GM23338 (cell line): ENCODE results near the gene FGF5. TPM values are rescaled to one million over a fixed set of nuclear protein-coding genes. Genes with fewer than 3 reads are reported as not detected.

Experiments
- ATAC-seq: fragments of 200-7000 bp; cut with Tn5 transposase; 3 replicates; pipeline ENCODE4 v1.9.1; 2020
- DNase-seq: peaks from one replicate; pipeline ENCODE4 v3.0.0-alpha.2; 2015; ENCODE audit warnings: low spot score
- H2AFZ ChIP-seq: fragments of 200-600 bp; sonication (generic); 2 replicates; pipeline ENCODE4 v1.8.0; 2016; ENCODE audit warnings: antibody characterized with exemption, mild to moderate bottlenecking, moderate library complexity
- H3F3A ChIP-seq: fragments of 200-600 bp; sonication (generic); replicated peaks from 2 replicates; pipeline ENCODE4 v1.8.0; 2017; ENCODE audit warnings: antibody characterized with exemption, mixed run types, low read depth
- H3K27ac ChIP-seq: fragments of 200-600 bp; sonication (generic); 2 replicates; pipeline ENCODE4 v1.6.1; 2016; ENCODE audit warnings: low read depth
- H3K27me3 ChIP-seq: fragments of 200-600 bp; sonication (generic); 2 replicates; pipeline ENCODE4 v1.8.0; 2016; ENCODE audit warnings: mild to moderate bottlenecking, mixed run types, moderate library complexity; ENCODE audit not compliant: insufficient read depth
- H3K36me3 ChIP-seq: fragments of 200-600 bp; sonication (generic); 2 replicates; pipeline ENCODE4 v1.8.0; 2016; ENCODE audit warnings: mild to moderate bottlenecking; ENCODE audit not compliant: insufficient read depth
- H3K4me1 ChIP-seq: fragments of 200-600 bp; sonication (generic); 2 replicates; pipeline ENCODE4 v1.8.0; 2016; ENCODE audit warnings: mild to moderate bottlenecking, moderate library complexity; ENCODE audit not compliant: insufficient read depth
- H3K4me2 ChIP-seq: fragments of 200-600 bp; sonication (generic); 2 replicates; pipeline ENCODE4 v1.7.1; 2017; ENCODE audit warnings: mixed run types
- H3K4me3 ChIP-seq: fragments of 200-600 bp; sonication (generic); 2 replicates; pipeline ENCODE4 v1.6.1; 2016; ENCODE audit warnings: mixed run types
- H3K79me2 ChIP-seq: fragments of 200-600 bp; sonication (generic); replicated peaks from 2 replicates; pipeline ENCODE4 v1.8.0; 2017; ENCODE audit warnings: mild to moderate bottlenecking; ENCODE audit not compliant: insufficient read depth
- H3K9me2 ChIP-seq: fragments of 200-600 bp; sonication (generic); 2 replicates; pipeline ENCODE4 v1.8.0; 2017; ENCODE audit not compliant: insufficient read depth
- H4K20me1 ChIP-seq: fragments of 200-600 bp; sonication (generic); replicated peaks from 2 replicates; pipeline ENCODE4 v1.8.0; 2017; ENCODE audit warnings: mild to moderate bottlenecking; ENCODE audit not compliant: insufficient read depth
- H3K27ac Mint-ChIP-seq: 2 replicates; pipeline ENCODE4 v1.8.0; 2020; ENCODE audit warnings: inconsistent platforms, mild to moderate bottlenecking, moderate library complexity, mixed read lengths
- H3K27me3 Mint-ChIP-seq: 3 replicates; pipeline ENCODE4 v1.8.0; 2022; ENCODE audit warnings: low read depth, mild to moderate bottlenecking, moderate library complexity, mixed read lengths, inconsistent platforms; ENCODE audit not compliant: insufficient read depth, poor library complexity
- H3K36me3 Mint-ChIP-seq: 3 replicates; pipeline ENCODE4 v1.8.0; 2021; ENCODE audit warnings: low read depth, mild to moderate bottlenecking, inconsistent platforms, moderate library complexity, mixed read lengths
- H3K4me1 Mint-ChIP-seq: 3 replicates; pipeline ENCODE4 v1.8.0; 2020; ENCODE audit warnings: mild to moderate bottlenecking, inconsistent platforms, mixed read lengths
- H3K4me3 Mint-ChIP-seq: 3 replicates; pipeline ENCODE4 v1.8.0; 2021; ENCODE audit warnings: moderate library complexity, mild to moderate bottlenecking, inconsistent platforms, mixed read lengths
- H3K9me3 Mint-ChIP-seq: 3 replicates; pipeline ENCODE4 v1.8.0; 2020; ENCODE audit warnings: moderate library complexity, mild to moderate bottlenecking, inconsistent platforms, mixed read lengths
- CREB1 ChIP-seq: fragments of 250-450 bp; sonication (Bioruptor Pico); IDR thresholded peaks from 2 replicates; pipeline ENCODE4 v1.5.0; 2020; ENCODE audit warnings: low read depth, mild to moderate bottlenecking, moderate library complexity
- EZH2 ChIP-seq: fragments of 200-600 bp; sonication (generic); IDR thresholded peaks from one replicate; pipeline ENCODE4 v1.8.0; 2017; ENCODE audit warnings: antibody characterized with exemption, mild to moderate bottlenecking, low read depth; ENCODE audit not compliant: unreplicated experiment
- EZH2phosphoT487 ChIP-seq: fragments of 200-600 bp; sonication (generic); IDR thresholded peaks from one replicate; pipeline ENCODE4 v1.8.1; 2018; ENCODE audit warnings: antibody characterized with exemption; ENCODE audit not compliant: unreplicated experiment
- JUNB ChIP-seq: IDR thresholded peaks from one replicate; pipeline ENCODE4 v1.6.1; 2016; ENCODE audit warnings: antibody characterized with exemption; ENCODE audit not compliant: unreplicated experiment
- NANOG ChIP-seq: IDR thresholded peaks from 2 replicates; pipeline ENCODE4 v1.6.1; 2016; ENCODE audit warnings: antibody characterized with exemption, borderline replicate concordance
- POLR2AphosphoS5 ChIP-seq: IDR thresholded peaks from 2 replicates; pipeline ENCODE4 v1.6.1; 2016; ENCODE audit warnings: antibody characterized with exemption, low read depth
- STAT1 ChIP-seq: IDR thresholded peaks from one replicate; pipeline ENCODE4 v1.6.1; 2016; ENCODE audit warnings: antibody characterized with exemption; ENCODE audit not compliant: unreplicated experiment
- ZNF114 ChIP-seq: fragments of 250-450 bp; sonication (Bioruptor Pico); IDR thresholded peaks from 2 replicates; pipeline ENCODE4 v1.5.0; 2020; ENCODE audit warnings: mild to moderate bottlenecking, moderate library complexity
- ZNF331 ChIP-seq: fragments of 250-450 bp; sonication (Bioruptor Pico); IDR thresholded peaks from 2 replicates; pipeline ENCODE4 v1.5.0; 2020; ENCODE audit warnings: low read depth, mild to moderate bottlenecking, moderate library complexity
- polyA plus RNA-seq: library from polyadenylated mRNA; unstranded; fragments of >200 nt; fragmentation: Nextera tagmentation; extraction: Ambion mirVana; gene quantifications from 2 replicates; pipeline ENCODE4 v1.2.1, GENCODE V29; 2016
- total RNA-seq: library from RNA; depleted of rRNA; stranded (reverse); fragments of >200 nt; shearing (Covaris generic); gene quantifications from 2 replicates; pipeline ENCODE4 v1.2.3, GENCODE V29; 2014
- TF ChIP-seq, protein P1 (sequence below), 2 experiments: fragments of 200-600 bp in 1 of 2; sonication (generic) in 1 of 2; conservative IDR thresholded peaks; 2 replicates each; pipeline versions ENCODE4 v1.5.1 to v1.6.1; 2016 to 2017; ENCODE audit warnings: antibody characterized with exemption in 2 of 2, low read depth in 2 of 2, mild to moderate bottlenecking in 2 of 2, moderate library complexity in 1 of 2
- TF ChIP-seq, protein P2 (sequence below): IDR thresholded peaks from one replicate; pipeline ENCODE4 v1.6.1; 2018; ENCODE audit warnings: antibody characterized with exemption; ENCODE audit not compliant: unreplicated experiment
- TF ChIP-seq, protein P3 (sequence below): fragments of 250-450 bp; sonication (Bioruptor Pico); IDR thresholded peaks from 2 replicates; pipeline ENCODE4 v1.5.0; 2020; ENCODE audit warnings: mild to moderate bottlenecking, moderate library complexity
- TF ChIP-seq, protein P4 (sequence below): IDR thresholded peaks from 2 replicates; pipeline ENCODE4 v1.6.1; 2016; ENCODE audit warnings: antibody characterized with exemption

Gene FGF5
- total and polyA plus RNA-seq, 2 experiments from 2014 or later: not detected

DNA sequence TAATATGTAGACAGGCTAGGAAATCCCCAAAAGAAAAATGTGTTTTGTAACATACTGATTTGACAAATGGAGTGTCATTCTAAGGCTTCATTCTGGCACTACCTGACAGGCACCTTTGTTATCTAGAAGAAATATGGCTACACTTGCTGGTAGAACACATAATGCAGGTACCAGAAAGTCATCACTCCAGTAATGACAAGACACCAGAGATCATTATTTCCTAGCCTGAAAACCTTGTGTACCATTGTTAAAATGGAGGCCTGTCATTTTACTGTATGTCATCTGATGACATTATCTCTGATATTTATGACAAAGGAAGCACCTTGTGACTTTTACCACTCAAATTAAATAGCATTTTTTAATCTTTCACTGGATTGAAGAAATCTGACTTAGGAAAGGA is 13.5 kb upstream of the FGF5 start:
- Mint-ChIP-seq H3K4me3 (no peak overlapping the region), H3K27me3 (no peaks in the 10 kb centered on the region), H3K4me1 (peaks cover 1% of the 10 kb centered on the region; the same call in 1 of the 3 replicates), H3K27ac (no peak overlapping the region), H3K9me3 (no peaks in the 10 kb centered on the region), H3K36me3 (no peaks in the 10 kb centered on the region)
- ATAC-seq: no peak
- Histone ChIP-seq H4K20me1 (no peaks in the 10 kb centered on the region), H3K27me3 (peaks cover 25% of the 10 kb centered on the region), H3K36me3 (no peaks in the 10 kb centered on the region), H3K27ac (no peak overlapping the region), H3K79me2 (no peaks in the 10 kb centered on the region), H3K4me3 (no peak overlapping the region), H3K4me2 (no peak overlapping the region), H2AFZ (no peak overlapping the region), H3K4me1 (no peaks in the 10 kb centered on the region), H3K9me2 (no peaks in the 10 kb centered on the region), H3F3A (no peaks in the 10 kb centered on the region)
- TF ChIP-seq CREB1 (CRISPR knock-in tag): no peak
- TF ChIP-seq, protein P1, sequence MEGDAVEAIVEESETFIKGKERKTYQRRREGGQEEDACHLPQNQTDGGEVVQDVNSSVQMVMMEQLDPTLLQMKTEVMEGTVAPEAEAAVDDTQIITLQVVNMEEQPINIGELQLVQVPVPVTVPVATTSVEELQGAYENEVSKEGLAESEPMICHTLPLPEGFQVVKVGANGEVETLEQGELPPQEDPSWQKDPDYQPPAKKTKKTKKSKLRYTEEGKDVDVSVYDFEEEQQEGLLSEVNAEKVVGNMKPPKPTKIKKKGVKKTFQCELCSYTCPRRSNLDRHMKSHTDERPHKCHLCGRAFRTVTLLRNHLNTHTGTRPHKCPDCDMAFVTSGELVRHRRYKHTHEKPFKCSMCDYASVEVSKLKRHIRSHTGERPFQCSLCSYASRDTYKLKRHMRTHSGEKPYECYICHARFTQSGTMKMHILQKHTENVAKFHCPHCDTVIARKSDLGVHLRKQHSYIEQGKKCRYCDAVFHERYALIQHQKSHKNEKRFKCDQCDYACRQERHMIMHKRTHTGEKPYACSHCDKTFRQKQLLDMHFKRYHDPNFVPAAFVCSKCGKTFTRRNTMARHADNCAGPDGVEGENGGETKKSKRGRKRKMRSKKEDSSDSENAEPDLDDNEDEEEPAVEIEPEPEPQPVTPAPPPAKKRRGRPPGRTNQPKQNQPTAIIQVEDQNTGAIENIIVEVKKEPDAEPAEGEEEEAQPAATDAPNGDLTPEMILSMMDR (conservative IDR thresholded peaks at IDR 0.05; ENCODE audit: low read depth in 2 of 2): no peak
- TF ChIP-seq NANOG: no peak
- no peak for TF ChIP-seq ZNF114
- TF ChIP-seq ZNF331 (CRISPR knock-in tag): no peak
- TF ChIP-seq STAT1: no peak
- TF ChIP-seq, protein P2, sequence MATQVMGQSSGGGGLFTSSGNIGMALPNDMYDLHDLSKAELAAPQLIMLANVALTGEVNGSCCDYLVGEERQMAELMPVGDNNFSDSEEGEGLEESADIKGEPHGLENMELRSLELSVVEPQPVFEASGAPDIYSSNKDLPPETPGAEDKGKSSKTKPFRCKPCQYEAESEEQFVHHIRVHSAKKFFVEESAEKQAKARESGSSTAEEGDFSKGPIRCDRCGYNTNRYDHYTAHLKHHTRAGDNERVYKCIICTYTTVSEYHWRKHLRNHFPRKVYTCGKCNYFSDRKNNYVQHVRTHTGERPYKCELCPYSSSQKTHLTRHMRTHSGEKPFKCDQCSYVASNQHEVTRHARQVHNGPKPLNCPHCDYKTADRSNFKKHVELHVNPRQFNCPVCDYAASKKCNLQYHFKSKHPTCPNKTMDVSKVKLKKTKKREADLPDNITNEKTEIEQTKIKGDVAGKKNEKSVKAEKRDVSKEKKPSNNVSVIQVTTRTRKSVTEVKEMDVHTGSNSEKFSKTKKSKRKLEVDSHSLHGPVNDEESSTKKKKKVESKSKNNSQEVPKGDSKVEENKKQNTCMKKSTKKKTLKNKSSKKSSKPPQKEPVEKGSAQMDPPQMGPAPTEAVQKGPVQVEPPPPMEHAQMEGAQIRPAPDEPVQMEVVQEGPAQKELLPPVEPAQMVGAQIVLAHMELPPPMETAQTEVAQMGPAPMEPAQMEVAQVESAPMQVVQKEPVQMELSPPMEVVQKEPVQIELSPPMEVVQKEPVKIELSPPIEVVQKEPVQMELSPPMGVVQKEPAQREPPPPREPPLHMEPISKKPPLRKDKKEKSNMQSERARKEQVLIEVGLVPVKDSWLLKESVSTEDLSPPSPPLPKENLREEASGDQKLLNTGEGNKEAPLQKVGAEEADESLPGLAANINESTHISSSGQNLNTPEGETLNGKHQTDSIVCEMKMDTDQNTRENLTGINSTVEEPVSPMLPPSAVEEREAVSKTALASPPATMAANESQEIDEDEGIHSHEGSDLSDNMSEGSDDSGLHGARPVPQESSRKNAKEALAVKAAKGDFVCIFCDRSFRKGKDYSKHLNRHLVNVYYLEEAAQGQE: no peak
- TF ChIP-seq, protein P3, sequence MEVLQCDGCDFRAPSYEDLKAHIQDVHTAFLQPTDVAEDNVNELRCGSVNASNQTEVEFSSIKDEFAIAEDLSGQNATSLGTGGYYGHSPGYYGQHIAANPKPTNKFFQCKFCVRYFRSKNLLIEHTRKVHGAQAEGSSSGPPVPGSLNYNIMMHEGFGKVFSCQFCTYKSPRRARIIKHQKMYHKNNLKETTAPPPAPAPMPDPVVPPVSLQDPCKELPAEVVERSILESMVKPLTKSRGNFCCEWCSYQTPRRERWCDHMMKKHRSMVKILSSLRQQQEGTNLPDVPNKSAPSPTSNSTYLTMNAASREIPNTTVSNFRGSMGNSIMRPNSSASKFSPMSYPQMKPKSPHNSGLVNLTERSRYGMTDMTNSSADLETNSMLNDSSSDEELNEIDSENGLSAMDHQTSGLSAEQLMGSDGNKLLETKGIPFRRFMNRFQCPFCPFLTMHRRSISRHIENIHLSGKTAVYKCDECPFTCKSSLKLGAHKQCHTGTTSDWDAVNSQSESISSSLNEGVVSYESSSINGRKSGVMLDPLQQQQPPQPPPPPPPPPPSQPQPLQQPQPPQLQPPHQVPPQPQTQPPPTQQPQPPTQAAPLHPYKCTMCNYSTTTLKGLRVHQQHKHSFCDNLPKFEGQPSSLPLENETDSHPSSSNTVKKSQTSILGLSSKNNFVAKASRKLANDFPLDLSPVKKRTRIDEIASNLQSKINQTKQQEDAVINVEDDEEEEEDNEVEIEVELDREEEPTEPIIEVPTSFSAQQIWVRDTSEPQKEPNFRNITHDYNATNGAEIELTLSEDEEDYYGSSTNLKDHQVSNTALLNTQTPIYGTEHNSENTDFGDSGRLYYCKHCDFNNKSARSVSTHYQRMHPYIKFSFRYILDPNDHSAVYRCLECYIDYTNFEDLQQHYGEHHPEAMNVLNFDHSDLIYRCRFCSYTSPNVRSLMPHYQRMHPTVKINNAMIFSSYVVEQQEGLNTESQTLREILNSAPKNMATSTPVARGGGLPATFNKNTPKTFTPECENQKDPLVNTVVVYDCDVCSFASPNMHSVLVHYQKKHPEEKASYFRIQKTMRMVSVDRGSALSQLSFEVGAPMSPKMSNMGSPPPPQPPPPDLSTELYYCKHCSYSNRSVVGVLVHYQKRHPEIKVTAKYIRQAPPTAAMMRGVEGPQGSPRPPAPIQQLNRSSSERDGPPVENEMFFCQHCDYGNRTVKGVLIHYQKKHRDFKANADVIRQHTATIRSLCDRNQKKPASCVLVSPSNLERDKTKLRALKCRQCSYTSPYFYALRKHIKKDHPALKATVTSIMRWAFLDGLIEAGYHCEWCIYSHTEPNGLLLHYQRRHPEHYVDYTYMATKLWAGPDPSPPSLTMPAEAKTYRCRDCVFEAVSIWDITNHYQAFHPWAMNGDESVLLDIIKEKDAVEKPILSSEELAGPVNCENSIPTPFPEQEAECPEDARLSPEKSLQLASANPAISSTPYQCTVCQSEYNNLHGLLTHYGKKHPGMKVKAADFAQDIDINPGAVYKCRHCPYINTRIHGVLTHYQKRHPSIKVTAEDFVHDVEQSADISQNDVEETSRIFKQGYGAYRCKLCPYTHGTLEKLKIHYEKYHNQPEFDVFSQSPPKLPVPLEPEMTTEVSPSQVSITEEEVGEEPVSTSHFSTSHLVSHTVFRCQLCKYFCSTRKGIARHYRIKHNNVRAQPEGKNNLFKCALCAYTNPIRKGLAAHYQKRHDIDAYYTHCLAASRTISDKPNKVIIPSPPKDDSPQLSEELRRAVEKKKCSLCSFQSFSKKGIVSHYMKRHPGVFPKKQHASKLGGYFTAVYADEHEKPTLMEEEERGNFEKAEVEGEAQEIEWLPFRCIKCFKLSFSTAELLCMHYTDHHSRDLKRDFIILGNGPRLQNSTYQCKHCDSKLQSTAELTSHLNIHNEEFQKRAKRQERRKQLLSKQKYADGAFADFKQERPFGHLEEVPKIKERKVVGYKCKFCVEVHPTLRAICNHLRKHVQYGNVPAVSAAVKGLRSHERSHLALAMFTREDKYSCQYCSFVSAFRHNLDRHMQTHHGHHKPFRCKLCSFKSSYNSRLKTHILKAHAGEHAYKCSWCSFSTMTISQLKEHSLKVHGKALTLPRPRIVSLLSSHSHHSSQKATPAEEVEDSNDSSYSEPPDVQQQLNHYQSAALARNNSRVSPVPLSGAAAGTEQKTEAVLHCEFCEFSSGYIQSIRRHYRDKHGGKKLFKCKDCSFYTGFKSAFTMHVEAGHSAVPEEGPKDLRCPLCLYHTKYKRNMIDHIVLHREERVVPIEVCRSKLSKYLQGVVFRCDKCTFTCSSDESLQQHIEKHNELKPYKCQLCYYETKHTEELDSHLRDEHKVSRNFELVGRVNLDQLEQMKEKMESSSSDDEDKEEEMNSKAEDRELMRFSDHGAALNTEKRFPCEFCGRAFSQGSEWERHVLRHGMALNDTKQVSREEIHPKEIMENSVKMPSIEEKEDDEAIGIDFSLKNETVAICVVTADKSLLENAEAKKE: no peak
- no peak for TF ChIP-seq EZH2
- TF ChIP-seq, protein P4, sequence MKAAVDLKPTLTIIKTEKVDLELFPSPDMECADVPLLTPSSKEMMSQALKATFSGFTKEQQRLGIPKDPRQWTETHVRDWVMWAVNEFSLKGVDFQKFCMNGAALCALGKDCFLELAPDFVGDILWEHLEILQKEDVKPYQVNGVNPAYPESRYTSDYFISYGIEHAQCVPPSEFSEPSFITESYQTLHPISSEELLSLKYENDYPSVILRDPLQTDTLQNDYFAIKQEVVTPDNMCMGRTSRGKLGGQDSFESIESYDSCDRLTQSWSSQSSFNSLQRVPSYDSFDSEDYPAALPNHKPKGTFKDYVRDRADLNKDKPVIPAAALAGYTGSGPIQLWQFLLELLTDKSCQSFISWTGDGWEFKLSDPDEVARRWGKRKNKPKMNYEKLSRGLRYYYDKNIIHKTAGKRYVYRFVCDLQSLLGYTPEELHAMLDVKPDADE: no peak
- no peak for TF ChIP-seq EZH2phosphoT487
- no peak for TF ChIP-seq JUNB
- no peak for TF ChIP-seq POLR2AphosphoS5
- DNase-seq: no peak
